Measurements from ENCODE around the gene KMT5C. TPM values are rescaled to one million over a fixed set of nuclear protein-coding genes. Genes with fewer than 3 reads are reported as not detected.

KMT5C gene
- total and polyA plus RNA-seq, 11 donors: 3.3 to 10.8 (median 6.2) TPM

DNA sequence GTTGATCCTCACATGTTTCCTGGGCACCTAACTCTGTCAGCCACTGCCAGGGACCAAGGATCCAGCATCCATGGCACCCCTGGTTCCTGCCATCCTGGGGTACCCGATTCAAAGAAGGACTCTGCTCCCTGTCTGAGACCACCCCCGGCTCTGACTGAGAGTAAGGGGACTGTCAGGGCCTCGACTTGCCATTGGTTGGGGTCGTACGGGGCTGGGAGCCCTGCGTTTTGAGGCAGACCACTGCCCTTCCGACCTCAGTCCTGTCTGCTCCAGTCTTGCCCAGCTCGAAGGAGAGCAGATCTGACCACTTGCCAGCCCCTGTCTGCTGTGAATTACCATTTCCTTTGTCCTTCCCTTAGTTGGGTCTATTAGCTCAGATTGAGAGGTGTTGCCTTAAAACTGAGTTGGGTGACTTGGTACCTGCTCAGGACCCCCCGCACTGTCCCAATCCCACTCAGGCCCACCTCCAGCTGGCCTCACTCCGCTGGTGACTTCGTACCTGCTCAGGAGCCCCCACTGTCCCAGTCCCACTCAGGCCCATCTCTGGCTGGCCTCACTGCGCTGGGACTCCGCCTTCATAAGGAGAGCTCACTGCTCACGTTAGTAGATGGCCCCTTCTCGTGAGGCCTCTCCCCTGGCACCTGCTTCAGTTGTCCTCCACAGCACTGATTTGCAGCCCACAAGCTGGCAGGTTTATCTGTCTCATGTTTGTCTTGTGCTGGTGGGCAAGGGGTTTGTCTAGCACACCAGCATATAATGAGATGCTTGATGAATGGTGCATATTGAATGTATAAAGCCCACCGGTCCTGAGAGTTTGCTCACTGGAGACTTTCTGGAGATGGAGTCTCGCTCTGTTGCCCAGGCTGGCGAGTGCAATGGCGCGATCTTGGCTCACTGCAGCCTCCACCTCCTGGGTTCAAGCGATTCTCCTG is 50.0 kb downstream of the KMT5C start:
- H3K9me3 ChIP-seq: no peaks in the 10 kb centered on the region
- H3K4me1 ChIP-seq: peaks cover 9 to 47% (median 33%) of the 10 kb centered on the region in 12 donors
- no peak for DNase-seq
- intact Hi-C loops (cut with DNase I): loop anchor here in 2 of 10 donors (10.0 kb wide), 2 partner anchors 85 to 245 kb away; no protein-coding TSS in a partner anchor
- H3K27me3 ChIP-seq: no peaks in the 10 kb centered on the region
- TF ChIP-seq, protein P1, sequence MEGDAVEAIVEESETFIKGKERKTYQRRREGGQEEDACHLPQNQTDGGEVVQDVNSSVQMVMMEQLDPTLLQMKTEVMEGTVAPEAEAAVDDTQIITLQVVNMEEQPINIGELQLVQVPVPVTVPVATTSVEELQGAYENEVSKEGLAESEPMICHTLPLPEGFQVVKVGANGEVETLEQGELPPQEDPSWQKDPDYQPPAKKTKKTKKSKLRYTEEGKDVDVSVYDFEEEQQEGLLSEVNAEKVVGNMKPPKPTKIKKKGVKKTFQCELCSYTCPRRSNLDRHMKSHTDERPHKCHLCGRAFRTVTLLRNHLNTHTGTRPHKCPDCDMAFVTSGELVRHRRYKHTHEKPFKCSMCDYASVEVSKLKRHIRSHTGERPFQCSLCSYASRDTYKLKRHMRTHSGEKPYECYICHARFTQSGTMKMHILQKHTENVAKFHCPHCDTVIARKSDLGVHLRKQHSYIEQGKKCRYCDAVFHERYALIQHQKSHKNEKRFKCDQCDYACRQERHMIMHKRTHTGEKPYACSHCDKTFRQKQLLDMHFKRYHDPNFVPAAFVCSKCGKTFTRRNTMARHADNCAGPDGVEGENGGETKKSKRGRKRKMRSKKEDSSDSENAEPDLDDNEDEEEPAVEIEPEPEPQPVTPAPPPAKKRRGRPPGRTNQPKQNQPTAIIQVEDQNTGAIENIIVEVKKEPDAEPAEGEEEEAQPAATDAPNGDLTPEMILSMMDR (IDR thresholded peaks at IDR 0.05): no peak
- TF ChIP-seq POLR2A (IDR thresholded peaks at IDR 0.05): no peak
- H3K36me3 ChIP-seq: peaks cover 0 to 62% (median 48%) of the 10 kb centered on the region in 9 donors
- no peak overlapping the region for H3K4me3 ChIP-seq
- no peak overlapping the region for H3K27ac ChIP-seq
- 81 to 86% (median 83%) methylated on average over 20 to 21 of the region's 21 CpGs for WGBS, 4 donors
- ATAC-seq: no peak

DNA sequence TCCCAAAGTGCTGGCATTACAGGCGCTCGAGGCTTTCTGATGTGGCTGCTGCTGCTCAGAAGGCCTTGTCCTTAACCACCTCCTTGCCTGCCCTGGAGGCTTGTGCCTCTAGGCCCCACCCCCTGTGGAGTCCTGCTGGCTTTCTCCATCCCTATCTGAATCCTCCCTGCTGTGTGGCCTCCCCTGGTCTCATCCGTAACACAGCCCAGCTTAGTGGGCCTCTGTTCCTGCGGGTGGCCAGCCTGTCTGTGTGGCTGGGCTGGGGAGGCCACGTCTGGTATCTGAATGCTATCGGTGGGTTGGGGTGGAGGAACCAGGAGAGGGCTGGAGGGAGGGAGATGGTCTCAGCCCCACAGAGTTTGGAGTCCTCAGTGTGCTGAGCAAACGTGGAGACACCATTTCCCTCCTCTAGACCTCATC is 50.8 kb downstream of the KMT5C start:
- peaks cover 7 to 42% (median 28%) of the 10 kb centered on the region in 12 donors for H3K4me1 ChIP-seq
- no peaks in the 10 kb centered on the region for H3K27me3 ChIP-seq
- H3K4me3 ChIP-seq: no peak overlapping the region
- peaks cover 0 to 62% (median 48%) of the 10 kb centered on the region in 9 donors for H3K36me3 ChIP-seq
- ATAC-seq (no peak), DNase-seq (no peak)
- intact Hi-C loops (cut with DNase I): no loop called here
- no peaks in the 10 kb centered on the region for H3K9me3 ChIP-seq
- TF ChIP-seq, protein P1 (IDR thresholded peaks at IDR 0.05): no peak
- no peak for TF ChIP-seq POLR2A (IDR thresholded peaks at IDR 0.05)
- H3K27ac ChIP-seq: no peak overlapping the region
- 63 to 80% (median 73%) methylated on average over 7 of the region's 7 CpGs for WGBS, 4 donors

DNA sequence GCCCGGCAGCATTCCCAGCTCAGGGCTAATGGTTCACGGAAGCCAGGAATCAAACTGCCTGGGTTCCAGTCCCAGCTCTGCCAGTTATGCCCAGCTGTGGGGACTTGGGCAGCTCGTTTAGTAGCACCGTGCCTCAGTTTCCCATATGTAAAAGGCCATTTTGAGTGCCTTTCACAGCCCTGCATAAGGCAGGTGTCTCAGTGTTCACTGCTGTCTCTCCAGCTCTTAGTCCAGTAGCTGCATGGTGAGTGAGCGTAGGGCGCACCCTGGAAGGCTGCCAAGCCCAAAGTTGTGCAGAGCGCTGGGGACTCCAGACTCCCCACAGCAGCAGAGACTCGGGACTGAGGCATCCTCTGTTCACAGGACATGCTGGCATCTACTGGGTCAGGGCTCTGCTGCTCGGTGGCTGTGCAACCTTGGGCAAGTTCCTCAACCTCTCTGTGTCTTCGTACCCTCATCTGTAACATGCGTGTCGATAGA is 51.6 kb downstream of the KMT5C start:
- WGBS, 4 donors: 82 to 87% (median 83%) methylated on average over 12 of the region's 12 CpGs
- Histone ChIP-seq H3K4me3 (no peak overlapping the region), H3K36me3 (peaks cover 0 to 65% (median 48%) of the 10 kb centered on the region in 9 donors), H3K4me1 (peaks cover 7 to 41% (median 28%) of the 10 kb centered on the region in 12 donors), H3K9me3 (no peaks in the 10 kb centered on the region), H3K27ac (no peak overlapping the region), H3K27me3 (no peaks in the 10 kb centered on the region)
- DNase-seq (peak in 1 of 5 donors; percentile 19), ATAC-seq (no peak)
- intact Hi-C loops (cut with DNase I): no loop called here
- TF ChIP-seq, protein P1 (IDR thresholded peaks at IDR 0.05): no peak
- no peak for TF ChIP-seq POLR2A (IDR thresholded peaks at IDR 0.05)
